Lower leg skin (tissue), 4 donors: ENCODE data around the gene ADGRL3. TPM values are rescaled to one million over a fixed set of nuclear protein-coding genes. Genes with fewer than 3 reads are reported as not detected.

Experiments used
- DNase-seq, 2 donors: peaks; one replicate each; pipeline ENCODE4 v3.0.0-alpha.2; 2019; ENCODE audit warnings: low spot score in 2 of 2
- H3K4me3 ChIP-seq: fragments of 200-600 bp; sonication (generic); 2 replicates; pipeline ENCODE4 v1.5.1; 2017; ENCODE audit warnings: mild to moderate bottlenecking, low read depth; ENCODE audit not compliant: poor library complexity, severe bottlenecking
- CTCF ChIP-seq, 3 donors: fragments of 450-650 bp; IDR thresholded peaks; one replicate each; pipeline ENCODE4 v1.5.1; 2016; ENCODE audit warnings: antibody characterized with exemption in 3 of 3, mild to moderate bottlenecking in 3 of 3, moderate library complexity in 2 of 3
- POLR2A ChIP-seq, 2 donors: fragments of 450-650 bp; IDR thresholded peaks; one replicate each; pipeline ENCODE4 v1.6.1; 2016 to 2017; ENCODE audit warnings: antibody characterized with exemption in 2 of 2, mild to moderate bottlenecking in 1 of 2, moderate library complexity in 1 of 2
- whole genome bisulfite sequencing, 2 donors: methylation state at CpG; one replicate each; pipeline ENCODE4 v1.1.5; 2018; 5-methylcytosine and 5-hydroxymethylcytosine counted together
- intact Hi-C: fragments of 100-400 bp; cut with DNase I; formaldehyde crosslinking; loops from one replicate; pipeline ENCODE4 v1.15.0; 2023; ENCODE audit warnings: low total_unique reads
- total RNA-seq, 4 donors: library from RNA; depleted of rRNA; stranded (reverse); fragments of >200 nt; gene quantifications; one replicate each; pipeline ENCODE4 v1.1.0, GENCODE V29; 2016

Gene ADGRL3
- total RNA-seq, 4 donors from 2014 or later: 1.8 to 21.2 (median 8.2) TPM

GRCh38 chr4:61217222-61217621, 17.1 kb downstream of the ADGRL3 start:
- 90 to 94% methylated on average over 1 of the region's 1 CpG for WGBS, 2 donors
- no peak for TF ChIP-seq CTCF (IDR thresholded peaks at IDR 0.05)
- no peak for TF ChIP-seq POLR2A (IDR thresholded peaks at IDR 0.05)
- intact Hi-C loops: no loop called here

GRCh38 chr4:61220556-61220955, 20.4 kb downstream of the ADGRL3 start:
- 50 to 57% methylated on average over 2 of the region's 2 CpGs for WGBS, 2 donors
- intact Hi-C loops: no loop called here
- DNase-seq: no peak
- TF ChIP-seq CTCF (IDR thresholded peaks at IDR 0.05): no peak
- no peak for TF ChIP-seq POLR2A (IDR thresholded peaks at IDR 0.05)
- no peak overlapping the region for H3K4me3 ChIP-seq

More at GRCh38 chr4:61217222-61217621, 17.1 kb downstream of the ADGRL3 start:
- no peak overlapping the region for H3K4me3 ChIP-seq
- no peak for DNase-seq

- 85 to 86% methylated on average over 4 of the region's 4 CpGs for WGBS, 2 donors
- TF ChIP-seq CTCF (IDR thresholded peaks at IDR 0.05) (no peak), POLR2A (IDR thresholded peaks at IDR 0.05) (no peak)
- H3K4me3 ChIP-seq: no peak overlapping the region
- intact Hi-C loops: no loop called here
- no peak for DNase-seq
Measured at GRCh38 chr4:61223385-61223784, 23.3 kb downstream of the ADGRL3 start.

GRCh38 chr4:61224573-61224972, 24.4 kb downstream of the ADGRL3 start:
- H3K4me3 ChIP-seq: no peak overlapping the region
- DNase-seq: no peak
- WGBS, 2 donors: 90% methylated on average over 8 of the region's 8 CpGs
- intact Hi-C loops: no loop called here
- TF ChIP-seq POLR2A (IDR thresholded peaks at IDR 0.05): no peak
- TF ChIP-seq CTCF (IDR thresholded peaks at IDR 0.05): no peak

GRCh38 chr4:61225656-61226055, 25.5 kb downstream of the ADGRL3 start:
- TF ChIP-seq POLR2A (IDR thresholded peaks at IDR 0.05) (no peak), CTCF (IDR thresholded peaks at IDR 0.05) (no peak)
- WGBS, 2 donors: 94 to 100% methylated on average over 1 of the region's 1 CpG
- intact Hi-C loops: no loop called here
- H3K4me3 ChIP-seq: no peak overlapping the region
- no peak for DNase-seq

GRCh38 chr4:61231421-61231820, 31.3 kb downstream of the ADGRL3 start:
- 90 to 93% methylated on average over 7 of the region's 7 CpGs for WGBS, 2 donors

More at GRCh38 chr4:61231421-61231820, 31.3 kb downstream of the ADGRL3 start:
- no peak for TF ChIP-seq POLR2A (IDR thresholded peaks at IDR 0.05)
- no peak for TF ChIP-seq CTCF (IDR thresholded peaks at IDR 0.05)
- intact Hi-C loops: no loop called here
- H3K4me3 ChIP-seq: no peak overlapping the region
- DNase-seq: no peak
